H1 (cell line): Measurements from ENCODE around the gene C1orf21. TPM values are rescaled to one million over a fixed set of nuclear protein-coding genes. Genes with fewer than 3 reads are reported as not detected.

ENCODE experiments used
- CHD1 ChIP-seq: IDR thresholded peaks from 2 replicates; pipeline ENCODE4 v1.6.1; 2012; ENCODE audit warnings: low read depth, low read length, improper control_type of control experiment
- KDM1A ChIP-seq: fragments of 200-600, 300-600 bp; sonication (generic); IDR thresholded peaks from 2 replicates; pipeline ENCODE4 v1.7.1; 2016; ENCODE audit warnings: mild to moderate bottlenecking, low read length, borderline replicate concordance
- RBBP5 ChIP-seq: IDR thresholded peaks from 2 replicates; pipeline ENCODE4 v1.7.1; 2012; ENCODE audit warnings: low read depth, mild to moderate bottlenecking, inconsistent platforms, low read length, moderate library complexity, borderline replicate concordance
- RXRA ChIP-seq: IDR thresholded peaks from 2 replicates; pipeline ENCODE4 v1.6.1; 2011; ENCODE audit warnings: low read depth, mild to moderate bottlenecking, low read length, moderate library complexity; ENCODE audit not compliant: insufficient read depth
- SP1 ChIP-seq: IDR thresholded peaks from 2 replicates; pipeline ENCODE4 v1.6.1; 2011; ENCODE audit warnings: low read depth, low read length
- polyA plus RNA-seq, 7 experiments: library from polyadenylated mRNA; depleted of rRNA in 3 of 7; stranded (reverse) in 5 of 7; unstranded in 2 of 7; fragments of >200 nt in 5 of 7; fragments of 200-250 nt in 2 of 7; gene quantifications; 1 replicate in 5 of 7; 2 replicates in 1 of 7; 4 replicates in 1 of 7; pipeline versions ENCODE4 v1.2.1 to v1.2.3, GENCODE V29; 2011 to 2013; ENCODE audit warnings: missing spikeins in 2 of 7, mixed read lengths in 2 of 7
- total RNA-seq: library from RNA; stranded (reverse); fragmentation: NEBNext Ultra II Directional; extraction: Animal tissue kit (Norgen Biotek cat#: 25700); gene quantifications from 2 replicates; pipeline ENCODE4 v1.2.1, GENCODE V29; 2021

The C1orf21 gene
- total and polyA plus RNA-seq, 2 of the 8 experiments (the other 6 are each of a cell fraction or from before 2014, with no cell fraction given) = 16.6 to 51.0 TPM

DNA sequence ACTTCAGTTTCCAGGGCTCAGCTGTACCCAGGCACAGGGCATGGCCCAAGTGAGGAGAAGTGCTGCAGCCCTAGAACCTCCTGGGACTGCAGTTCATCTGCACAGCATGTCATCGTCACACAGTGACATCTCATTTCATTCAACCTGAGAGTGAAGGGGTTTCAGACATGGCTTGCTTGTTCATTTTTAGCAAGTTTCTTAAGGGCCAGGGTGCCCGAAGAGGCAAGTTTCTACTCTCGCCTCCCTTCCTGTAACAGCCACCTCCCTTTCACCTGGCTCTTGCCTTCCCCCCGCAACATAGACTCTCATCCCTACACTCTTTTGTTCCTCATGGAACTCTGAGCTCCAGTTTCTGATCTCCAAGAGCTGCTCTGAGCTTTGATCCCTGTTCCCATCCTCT is 108.1 kb downstream of the C1orf21 start (continued):
- no peak for TF ChIP-seq KDM1A
- no peak for TF ChIP-seq CHD1
- no peak for TF ChIP-seq RXRA
- TF ChIP-seq SP1 = no peak
- TF ChIP-seq RBBP5 = no peak
